GM12878 (cell line): ENCODE results near the gene SYS1. TPM values are rescaled to one million over a fixed set of nuclear protein-coding genes. Genes with fewer than 3 reads are reported as not detected.

Experiments used
- BRCA1 ChIP-seq: IDR thresholded peaks from 2 replicates; pipeline ENCODE4 v1.6.1; 2011; ENCODE audit warnings: low read depth, low read length, improper control_type of control experiment
- ETV6 ChIP-seq, 2 experiments: fragments of 450-650 bp in 1 of 2; IDR thresholded peaks in 1 of 2; conservative IDR thresholded peaks in 1 of 2; 2 replicates each; pipeline ENCODE4 v1.6.1; 2014; ENCODE audit warnings: antibody characterized with exemption in 1 of 2, borderline replicate concordance in 1 of 2, low read depth in 1 of 2, mild to moderate bottlenecking in 1 of 2, moderate library complexity in 1 of 2
- KLF5 ChIP-seq: fragments of 450-650 bp; IDR thresholded peaks from 2 replicates; pipeline ENCODE4 v1.6.1; 2014; ENCODE audit warnings: mild to moderate bottlenecking; ENCODE audit not compliant: partially characterized antibody
- MXI1 ChIP-seq: fragments of 150-350 bp; IDR thresholded peaks from 2 replicates; pipeline ENCODE4 v1.6.1; 2011; ENCODE audit warnings: low read depth, mild to moderate bottlenecking, inconsistent platforms, low read length, improper control_type of control experiment
- NBN ChIP-seq: fragments of 450-650 bp; IDR thresholded peaks from 2 replicates; pipeline ENCODE4 v1.6.1; 2016
- PAX5 ChIP-seq: IDR thresholded peaks from 2 replicates; pipeline ENCODE4 v1.6.1; 2011; ENCODE audit warnings: low read depth, low read length, borderline replicate concordance
- POLR2AphosphoS2 ChIP-seq: IDR thresholded peaks from 2 replicates; pipeline ENCODE4 v1.6.1; 2011; ENCODE audit warnings: low read depth, mild to moderate bottlenecking, low read length, improper control_type of control experiment, moderate library complexity
- RB1 ChIP-seq: fragments of 450-650 bp; formaldehyde crosslinking; IDR thresholded peaks from 2 replicates; pipeline ENCODE4 v1.6.1; 2017; ENCODE audit warnings: mild to moderate bottlenecking, borderline replicate concordance
- SIN3A ChIP-seq: IDR thresholded peaks from 2 replicates; pipeline ENCODE4 v1.6.1; 2012; ENCODE audit warnings: low read depth, low read length, improper control_type of control experiment
- SREBF1 ChIP-seq: IDR thresholded peaks from 2 replicates; pipeline ENCODE4 v1.6.1; 2012; ENCODE audit warnings: mild to moderate bottlenecking, low read length
- SRF ChIP-seq, 2 experiments: IDR thresholded peaks; 2 replicates each; pipeline ENCODE4 v1.6.1; 2011; ENCODE audit warnings: low read depth in 2 of 2, low read length in 2 of 2, mild to moderate bottlenecking in 1 of 2, moderate library complexity in 1 of 2
- STAT1 ChIP-seq: fragments of 450-650 bp; conservative IDR thresholded peaks from 2 replicates; pipeline ENCODE4 v1.6.1; 2014; ENCODE audit warnings: antibody characterized with exemption, mild to moderate bottlenecking
- TAF1 ChIP-seq: IDR thresholded peaks from 2 replicates; pipeline ENCODE4 v1.6.1; 2011; ENCODE audit warnings: mild to moderate bottlenecking, low read depth, low read length, borderline replicate concordance
- TARDBP ChIP-seq: IDR thresholded peaks from 2 replicates; pipeline ENCODE4 v1.6.1; 2016; ENCODE audit warnings: borderline replicate concordance
- YBX1 ChIP-seq: fragments of 450-650 bp; IDR thresholded peaks from 2 replicates; pipeline ENCODE4 v1.6.1; 2016; ENCODE audit warnings: antibody characterized with exemption
- ZNF24 ChIP-seq: fragments of 450-650 bp; IDR thresholded peaks from 2 replicates; pipeline ENCODE4 v1.6.1; 2017; ENCODE audit warnings: antibody characterized with exemption, mild to moderate bottlenecking
- polyA plus RNA-seq, 11 experiments: library from polyadenylated mRNA; depleted of rRNA in 4 of 11; unstranded in 6 of 11; stranded (reverse) in 5 of 11; fragments of >200 nt; fragmentation: Nextera tagmentation in 4 of 11; fragmentation: Illumina TruSeq in 1 of 11; extraction: Ambion mirVana in 4 of 11; extraction: Trizol in 1 of 11; gene quantifications; 1 replicate in 1 of 11; 2 replicates in 10 of 11; pipeline versions ENCODE4 v1.2.1 to v1.2.3, GENCODE V29; 2011 to 2016; ENCODE audit warnings: inconsistent platforms in 2 of 11, missing spikeins in 2 of 11, low read depth in 1 of 11
- total RNA-seq, 4 experiments: library from RNA; depleted of rRNA in 3 of 4; stranded (reverse); fragments of >200 nt in 3 of 4; fragmentation: Illumina TruSeq in 1 of 4; extraction: Trizol in 1 of 4; gene quantifications; 2 replicates each; pipeline versions ENCODE4 v1.2.1 to v1.2.3, GENCODE V29; 2013 to 2021
- TF ChIP-seq, protein P1 (sequence below): fragments of 450-650 bp; formaldehyde crosslinking; IDR thresholded peaks from 2 replicates; pipeline ENCODE4 v1.4.0; 2020; ENCODE audit warnings: mild to moderate bottlenecking, moderate library complexity
- TF ChIP-seq, protein P2 (sequence below): IDR thresholded peaks from 2 replicates; pipeline ENCODE4 v1.6.1; 2012; ENCODE audit warnings: low read length, inconsistent platforms
- TF ChIP-seq, protein P3 (sequence below): IDR thresholded peaks from 2 replicates; pipeline ENCODE4 v1.6.1; 2012; ENCODE audit warnings: improper control_type of control experiment, low read depth, low read length; ENCODE audit not compliant: insufficient replicate concordance

The SYS1 gene
- total and polyA plus RNA-seq, 10 of the 15 experiments (the other 5 are each of a cell fraction or from before 2014, with no cell fraction given): 5.1 to 22.6 (median 9.3) TPM

DNA sequence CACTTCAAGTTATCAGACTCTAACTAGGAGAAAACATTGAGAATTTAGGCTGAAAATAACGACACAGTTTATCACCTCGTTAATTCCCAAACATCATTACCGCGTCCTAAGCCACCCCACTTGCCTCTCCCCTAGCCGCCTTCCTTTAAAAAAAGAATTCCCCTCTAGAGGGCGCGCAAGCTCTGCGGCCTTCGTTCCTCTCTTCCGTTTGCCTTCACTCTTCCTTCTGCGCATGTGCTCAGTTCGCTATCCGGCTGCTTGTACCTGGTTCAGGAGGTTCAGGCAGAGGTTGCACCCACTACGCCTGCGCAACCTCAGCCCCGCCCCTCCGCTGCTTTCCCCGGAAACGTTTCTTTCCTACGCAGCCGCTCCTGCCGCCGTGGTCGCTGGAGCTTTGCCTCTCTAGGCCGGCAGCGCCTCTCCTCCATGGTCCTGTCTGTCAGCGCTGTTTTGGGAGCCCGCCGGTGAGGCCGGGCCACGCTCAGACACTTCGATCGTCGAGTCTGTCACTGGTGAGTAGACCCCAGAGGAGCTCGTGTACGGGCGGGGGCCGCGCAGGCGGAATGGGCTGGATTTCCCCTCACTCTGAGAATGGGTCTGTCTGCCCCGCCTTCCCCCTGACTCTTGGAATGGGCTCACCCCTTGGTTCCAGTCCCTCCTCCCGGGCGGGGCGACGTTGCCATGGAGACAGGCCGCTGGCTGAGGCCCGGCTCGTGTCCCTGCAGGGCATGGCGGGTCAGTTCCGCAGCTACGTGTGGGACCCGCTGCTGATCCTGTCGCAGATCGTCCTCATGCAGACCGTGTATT is at the start of gene SYS1 (continued):
- TF ChIP-seq MXI1 (peak; percentile 99), TARDBP (peak; percentile 61; the same call in 1 of the 2 replicates), STAT1 (peak; percentile 71), TAF1 (peak; percentile 72), SRF (IDR thresholded peaks at IDR 0.05; ENCODE audit: low read depth in 2 of 2, low read length in 2 of 2) (no peak), ZNF24 (0 out of 2 replicates have a peak, but pooled peaks have one; percentile 36), SREBF1 (peak; percentile 58), POLR2AphosphoS2 (peak; percentile 77), NBN (peak; percentile 93), RB1 (no peak; the same call in 1 of the 2 replicates), ETV6 (conservative IDR thresholded peaks at IDR 0.05 in 1 of 2, IDR thresholded peaks at IDR 0.05 in 1 of 2; ENCODE audit: borderline replicate concordance in 1 of 2, low read depth in 1 of 2) (peak in 1 of 2 experiments; percentile 30; a peak in 1 of 4 replicates), KLF5 (peak; percentile 97), SIN3A (peak; percentile 90), PAX5 (0 out of 2 replicates have a peak, but pooled peaks have one; percentile 23), YBX1 (no peak), BRCA1 (no peak)
- TF ChIP-seq, protein P1, sequence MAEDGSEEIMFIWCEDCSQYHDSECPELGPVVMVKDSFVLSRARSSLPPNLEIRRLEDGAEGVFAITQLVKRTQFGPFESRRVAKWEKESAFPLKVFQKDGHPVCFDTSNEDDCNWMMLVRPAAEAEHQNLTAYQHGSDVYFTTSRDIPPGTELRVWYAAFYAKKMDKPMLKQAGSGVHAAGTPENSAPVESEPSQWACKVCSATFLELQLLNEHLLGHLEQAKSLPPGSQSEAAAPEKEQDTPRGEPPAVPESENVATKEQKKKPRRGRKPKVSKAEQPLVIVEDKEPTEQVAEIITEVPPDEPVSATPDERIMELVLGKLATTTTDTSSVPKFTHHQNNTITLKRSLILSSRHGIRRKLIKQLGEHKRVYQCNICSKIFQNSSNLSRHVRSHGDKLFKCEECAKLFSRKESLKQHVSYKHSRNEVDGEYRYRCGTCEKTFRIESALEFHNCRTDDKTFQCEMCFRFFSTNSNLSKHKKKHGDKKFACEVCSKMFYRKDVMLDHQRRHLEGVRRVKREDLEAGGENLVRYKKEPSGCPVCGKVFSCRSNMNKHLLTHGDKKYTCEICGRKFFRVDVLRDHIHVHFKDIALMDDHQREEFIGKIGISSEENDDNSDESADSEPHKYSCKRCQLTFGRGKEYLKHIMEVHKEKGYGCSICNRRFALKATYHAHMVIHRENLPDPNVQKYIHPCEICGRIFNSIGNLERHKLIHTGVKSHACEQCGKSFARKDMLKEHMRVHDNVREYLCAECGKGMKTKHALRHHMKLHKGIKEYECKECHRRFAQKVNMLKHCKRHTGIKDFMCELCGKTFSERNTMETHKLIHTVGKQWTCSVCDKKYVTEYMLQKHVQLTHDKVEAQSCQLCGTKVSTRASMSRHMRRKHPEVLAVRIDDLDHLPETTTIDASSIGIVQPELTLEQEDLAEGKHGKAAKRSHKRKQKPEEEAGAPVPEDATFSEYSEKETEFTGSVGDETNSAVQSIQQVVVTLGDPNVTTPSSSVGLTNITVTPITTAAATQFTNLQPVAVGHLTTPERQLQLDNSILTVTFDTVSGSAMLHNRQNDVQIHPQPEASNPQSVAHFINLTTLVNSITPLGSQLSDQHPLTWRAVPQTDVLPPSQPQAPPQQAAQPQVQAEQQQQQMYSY: no peak
- TF ChIP-seq, protein P2, sequence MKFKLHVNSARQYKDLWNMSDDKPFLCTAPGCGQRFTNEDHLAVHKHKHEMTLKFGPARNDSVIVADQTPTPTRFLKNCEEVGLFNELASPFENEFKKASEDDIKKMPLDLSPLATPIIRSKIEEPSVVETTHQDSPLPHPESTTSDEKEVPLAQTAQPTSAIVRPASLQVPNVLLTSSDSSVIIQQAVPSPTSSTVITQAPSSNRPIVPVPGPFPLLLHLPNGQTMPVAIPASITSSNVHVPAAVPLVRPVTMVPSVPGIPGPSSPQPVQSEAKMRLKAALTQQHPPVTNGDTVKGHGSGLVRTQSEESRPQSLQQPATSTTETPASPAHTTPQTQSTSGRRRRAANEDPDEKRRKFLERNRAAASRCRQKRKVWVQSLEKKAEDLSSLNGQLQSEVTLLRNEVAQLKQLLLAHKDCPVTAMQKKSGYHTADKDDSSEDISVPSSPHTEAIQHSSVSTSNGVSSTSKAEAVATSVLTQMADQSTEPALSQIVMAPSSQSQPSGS: no peak
- TF ChIP-seq, protein P3, sequence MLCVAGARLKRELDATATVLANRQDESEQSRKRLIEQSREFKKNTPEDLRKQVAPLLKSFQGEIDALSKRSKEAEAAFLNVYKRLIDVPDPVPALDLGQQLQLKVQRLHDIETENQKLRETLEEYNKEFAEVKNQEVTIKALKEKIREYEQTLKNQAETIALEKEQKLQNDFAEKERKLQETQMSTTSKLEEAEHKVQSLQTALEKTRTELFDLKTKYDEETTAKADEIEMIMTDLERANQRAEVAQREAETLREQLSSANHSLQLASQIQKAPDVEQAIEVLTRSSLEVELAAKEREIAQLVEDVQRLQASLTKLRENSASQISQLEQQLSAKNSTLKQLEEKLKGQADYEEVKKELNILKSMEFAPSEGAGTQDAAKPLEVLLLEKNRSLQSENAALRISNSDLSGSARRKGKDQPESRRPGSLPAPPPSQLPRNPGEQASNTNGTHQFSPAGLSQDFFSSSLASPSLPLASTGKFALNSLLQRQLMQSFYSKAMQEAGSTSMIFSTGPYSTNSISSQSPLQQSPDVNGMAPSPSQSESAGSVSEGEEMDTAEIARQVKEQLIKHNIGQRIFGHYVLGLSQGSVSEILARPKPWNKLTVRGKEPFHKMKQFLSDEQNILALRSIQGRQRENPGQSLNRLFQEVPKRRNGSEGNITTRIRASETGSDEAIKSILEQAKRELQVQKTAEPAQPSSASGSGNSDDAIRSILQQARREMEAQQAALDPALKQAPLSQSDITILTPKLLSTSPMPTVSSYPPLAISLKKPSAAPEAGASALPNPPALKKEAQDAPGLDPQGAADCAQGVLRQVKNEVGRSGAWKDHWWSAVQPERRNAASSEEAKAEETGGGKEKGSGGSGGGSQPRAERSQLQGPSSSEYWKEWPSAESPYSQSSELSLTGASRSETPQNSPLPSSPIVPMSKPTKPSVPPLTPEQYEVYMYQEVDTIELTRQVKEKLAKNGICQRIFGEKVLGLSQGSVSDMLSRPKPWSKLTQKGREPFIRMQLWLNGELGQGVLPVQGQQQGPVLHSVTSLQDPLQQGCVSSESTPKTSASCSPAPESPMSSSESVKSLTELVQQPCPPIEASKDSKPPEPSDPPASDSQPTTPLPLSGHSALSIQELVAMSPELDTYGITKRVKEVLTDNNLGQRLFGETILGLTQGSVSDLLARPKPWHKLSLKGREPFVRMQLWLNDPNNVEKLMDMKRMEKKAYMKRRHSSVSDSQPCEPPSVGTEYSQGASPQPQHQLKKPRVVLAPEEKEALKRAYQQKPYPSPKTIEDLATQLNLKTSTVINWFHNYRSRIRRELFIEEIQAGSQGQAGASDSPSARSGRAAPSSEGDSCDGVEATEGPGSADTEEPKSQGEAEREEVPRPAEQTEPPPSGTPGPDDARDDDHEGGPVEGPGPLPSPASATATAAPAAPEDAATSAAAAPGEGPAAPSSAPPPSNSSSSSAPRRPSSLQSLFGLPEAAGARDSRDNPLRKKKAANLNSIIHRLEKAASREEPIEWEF: no peak
